22Rv1 (cell line): Measurements from ENCODE around the gene RIN1.

Experiments used
- H3K27ac ChIP-seq: fragments of 450-650 bp; 2 replicates; pipeline ENCODE4 v1.5.1; 2017
- CTCF ChIP-seq: fragments of 450-650 bp; IDR thresholded peaks from 2 replicates; pipeline ENCODE4 v1.5.1; 2017; ENCODE audit warnings: mild to moderate bottlenecking
- ZFX ChIP-seq: fragments of 450-650 bp; IDR thresholded peaks from 2 replicates; pipeline ENCODE4 v1.6.1; 2017; ENCODE audit warnings: antibody characterized with exemption, borderline replicate concordance

Gene RIN1

DNA sequence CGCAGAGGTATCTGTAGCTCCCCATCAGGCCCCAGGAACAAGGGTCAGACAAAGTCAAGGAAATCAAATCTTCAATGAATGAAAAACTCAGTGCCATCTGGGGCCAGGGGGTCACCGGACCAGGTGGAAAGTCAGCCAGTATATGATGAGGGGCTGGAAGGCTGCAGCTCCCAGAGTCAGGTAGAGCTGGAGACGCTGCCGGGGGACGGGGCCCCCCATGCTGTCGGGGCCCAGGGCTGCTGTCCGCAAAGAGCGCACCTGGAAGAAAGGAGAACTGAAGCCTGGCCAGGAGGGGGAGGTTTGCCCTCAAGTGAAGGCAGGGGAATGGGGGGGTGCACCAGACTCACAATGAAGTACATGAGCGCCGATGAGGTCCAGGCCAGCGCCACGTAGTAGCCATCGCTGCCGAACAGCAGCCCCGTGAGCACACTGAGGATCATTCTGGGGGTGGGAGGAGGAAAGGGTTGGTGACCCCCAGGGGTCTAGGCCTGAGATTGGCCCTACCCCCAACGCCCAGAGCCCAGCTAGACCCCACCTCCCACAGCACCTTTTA is 51.6 kb downstream of the RIN1 start:
- TF ChIP-seq CTCF, result no peak
- TF ChIP-seq ZFX, result no peak
- peak overlapping the region; percentile 40; the same call in 1 of the 2 replicates for H3K27ac ChIP-seq

DNA sequence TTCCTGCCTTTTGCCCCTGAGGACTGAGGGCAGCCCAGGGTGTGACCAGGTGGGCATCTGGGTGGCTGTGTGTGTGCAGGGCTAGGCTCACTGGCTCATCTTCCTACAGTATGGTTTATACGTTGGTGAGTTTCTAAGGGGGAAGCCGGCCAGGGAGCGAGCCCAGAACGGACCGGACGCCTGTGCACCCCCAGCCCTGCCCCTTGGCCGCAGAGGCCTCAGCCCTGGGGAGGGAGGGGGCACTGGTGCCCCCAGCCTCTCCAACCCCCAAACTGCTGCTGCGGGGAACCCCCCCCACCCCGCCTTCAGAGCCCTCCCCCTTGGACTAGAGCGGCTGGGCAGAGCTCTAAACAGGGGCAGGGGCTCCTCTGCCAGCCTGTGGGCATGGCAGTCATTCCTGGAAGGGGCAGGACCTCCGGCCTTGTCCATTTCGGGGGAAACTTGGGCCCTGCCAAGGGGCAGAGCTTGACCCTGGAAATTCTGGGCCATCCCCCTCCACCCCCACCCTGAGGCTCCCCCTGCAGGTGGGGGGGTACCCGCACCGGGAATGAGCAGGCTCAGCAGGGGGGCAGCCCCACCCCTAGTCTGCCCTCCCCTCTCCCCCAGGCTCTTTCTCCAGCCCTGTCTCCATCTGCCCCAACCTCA is 52.7 kb downstream of the RIN1 start:
- H3K27ac ChIP-seq, result peak overlapping the region; percentile 40; the same call in 1 of the 2 replicates
- no peak for TF ChIP-seq CTCF
- no peak for TF ChIP-seq ZFX

DNA sequence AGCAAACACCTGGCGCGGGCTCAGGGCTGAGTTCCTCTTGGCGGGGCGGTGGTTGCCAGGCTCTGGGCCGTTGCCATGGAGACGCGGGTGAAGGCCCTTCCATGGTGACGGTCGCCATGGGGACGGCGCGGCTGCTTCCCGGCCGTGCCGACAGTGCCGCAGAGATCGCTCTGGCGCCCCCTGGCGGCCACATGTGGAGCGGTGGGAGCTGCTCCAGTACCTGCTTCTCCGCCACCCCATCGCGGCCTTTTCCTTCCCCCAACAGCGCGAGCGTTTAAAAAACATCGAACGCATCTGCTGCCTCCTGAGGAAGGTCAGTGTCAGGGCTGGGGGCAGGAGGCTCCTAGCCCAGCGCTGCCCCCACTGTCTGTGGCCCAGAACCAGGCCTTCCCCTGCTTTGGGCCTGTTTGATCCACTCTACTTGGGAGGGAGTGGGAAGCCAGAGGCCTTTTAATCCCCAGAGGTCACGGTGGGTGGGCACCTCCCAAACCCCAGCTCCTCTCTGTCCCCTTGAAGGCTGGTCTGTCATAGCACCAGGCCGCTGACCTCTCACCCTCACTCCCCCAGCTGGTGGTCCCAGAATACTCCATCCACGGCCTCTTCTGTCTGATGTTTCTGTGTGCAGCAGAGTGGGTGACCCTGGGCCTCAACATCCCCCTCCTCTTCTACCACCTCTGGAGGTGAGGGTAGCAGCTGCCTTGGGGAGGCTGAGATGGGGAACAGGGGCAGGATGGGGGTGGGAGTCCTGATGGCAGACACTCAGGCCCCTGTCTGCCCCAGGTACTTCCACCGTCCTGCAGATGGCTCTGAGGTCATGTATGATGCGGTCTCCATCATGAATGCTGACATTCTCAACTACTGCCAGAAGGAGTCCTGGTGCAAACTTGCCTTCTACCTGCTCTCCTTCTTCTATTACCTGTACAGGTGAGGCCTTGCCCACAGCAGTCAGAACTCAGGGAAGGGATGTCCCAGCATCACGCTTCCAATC is 53.5 kb downstream of the RIN1 start:
- TF ChIP-seq CTCF (peak; percentile 98), ZFX (no peak)
- H3K27ac ChIP-seq, result peak overlapping the region; percentile 40; the same call in 1 of the 2 replicates
